MM.1S (cell line): Measurements from ENCODE around the gene COLQ.

Source experiments
- EZH2 ChIP-seq: fragments of 300-600 bp; sonication (generic); optimal IDR thresholded peaks from 2 replicates; pipeline ENCODE3; 2017; ENCODE audit warnings: low read depth, mild to moderate bottlenecking, antibody characterized with exemption, low read length, mixed read lengths
- EZH2phosphoT487 ChIP-seq: fragments of 300-600 bp; sonication (generic); IDR thresholded peaks from 2 replicates; pipeline ENCODE4 v1.6.1; 2018; ENCODE audit warnings: antibody characterized with exemption, low read length
- TF ChIP-seq, protein P1 (sequence below): fragments of 300-600 bp; sonication (generic); IDR thresholded peaks from 2 replicates; pipeline ENCODE4 v1.5.1; 2016; ENCODE audit warnings: antibody characterized with exemption, low read length, mixed read lengths

DNA sequence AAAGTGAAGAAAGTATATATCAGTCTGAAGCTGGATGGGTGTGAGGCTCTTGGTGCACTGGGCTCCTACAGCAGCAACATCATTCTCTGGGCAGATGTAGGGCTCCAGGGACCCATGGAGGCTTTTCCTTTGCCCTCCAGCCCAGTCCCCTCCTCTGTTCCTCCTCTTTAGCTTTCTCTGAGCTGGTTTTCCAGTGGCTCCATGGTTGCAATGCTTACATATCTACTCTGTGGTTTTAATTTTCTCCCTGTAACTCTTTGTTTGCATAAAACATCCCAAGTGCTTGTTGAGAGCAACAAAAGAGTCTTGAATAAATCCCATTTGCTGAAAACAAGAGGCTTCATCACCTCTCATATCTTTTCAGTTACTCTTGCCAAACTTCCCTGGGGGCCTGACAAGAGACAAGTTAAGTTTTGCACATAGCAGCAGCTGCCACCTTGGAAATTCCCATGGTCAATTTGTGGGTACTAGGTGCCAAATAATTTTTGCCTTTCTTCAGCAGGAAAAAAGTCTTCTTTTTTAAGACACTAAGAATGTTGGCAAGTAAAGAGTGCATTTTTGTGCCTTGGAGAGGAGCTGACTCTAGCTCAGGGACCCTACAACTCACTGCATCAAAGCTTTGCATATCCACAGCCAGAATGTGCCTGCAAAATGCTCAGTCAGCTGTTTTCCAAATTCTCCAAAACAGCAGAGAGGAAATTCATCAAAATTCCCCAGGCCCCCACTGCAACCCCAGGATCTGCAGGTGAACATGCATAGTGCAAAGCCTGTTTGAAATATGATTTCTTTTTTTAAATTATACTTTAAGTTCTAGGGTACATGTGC, 41.9 kb downstream of the COLQ start:
- TF ChIP-seq, protein P1, sequence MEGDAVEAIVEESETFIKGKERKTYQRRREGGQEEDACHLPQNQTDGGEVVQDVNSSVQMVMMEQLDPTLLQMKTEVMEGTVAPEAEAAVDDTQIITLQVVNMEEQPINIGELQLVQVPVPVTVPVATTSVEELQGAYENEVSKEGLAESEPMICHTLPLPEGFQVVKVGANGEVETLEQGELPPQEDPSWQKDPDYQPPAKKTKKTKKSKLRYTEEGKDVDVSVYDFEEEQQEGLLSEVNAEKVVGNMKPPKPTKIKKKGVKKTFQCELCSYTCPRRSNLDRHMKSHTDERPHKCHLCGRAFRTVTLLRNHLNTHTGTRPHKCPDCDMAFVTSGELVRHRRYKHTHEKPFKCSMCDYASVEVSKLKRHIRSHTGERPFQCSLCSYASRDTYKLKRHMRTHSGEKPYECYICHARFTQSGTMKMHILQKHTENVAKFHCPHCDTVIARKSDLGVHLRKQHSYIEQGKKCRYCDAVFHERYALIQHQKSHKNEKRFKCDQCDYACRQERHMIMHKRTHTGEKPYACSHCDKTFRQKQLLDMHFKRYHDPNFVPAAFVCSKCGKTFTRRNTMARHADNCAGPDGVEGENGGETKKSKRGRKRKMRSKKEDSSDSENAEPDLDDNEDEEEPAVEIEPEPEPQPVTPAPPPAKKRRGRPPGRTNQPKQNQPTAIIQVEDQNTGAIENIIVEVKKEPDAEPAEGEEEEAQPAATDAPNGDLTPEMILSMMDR: no peak
- no peak for TF ChIP-seq EZH2phosphoT487
- TF ChIP-seq EZH2: no peak
